Cardiac fibroblast (primary cell): ENCODE measurements around the gene FOXI2.

Experiments
- DNase-seq, 2 donors: peaks; one replicate each; pipeline versions ENCODE4 v3.0.0 to v3.0.0-alpha.2; 2010; ENCODE audit warnings: low read depth in 2 of 2
- H3K4me3 ChIP-seq, 2 donors: replicated peaks in 1 of 2; 1 replicate in 1 of 2; 2 replicates in 1 of 2; pipeline ENCODE4 v1.5.1; 2011; ENCODE audit warnings: low read depth in 2 of 2, low read length in 2 of 2, mild to moderate bottlenecking in 2 of 2, moderate library complexity in 1 of 2
- CTCF ChIP-seq: IDR thresholded peaks from one replicate; pipeline ENCODE4 v1.5.1; 2011; ENCODE audit warnings: low read depth, mild to moderate bottlenecking, low read length, inconsistent platforms

FOXI2 gene

GRCh38 chr10:127736915-127737562, at the start of gene FOXI2:
FOXI2 (plus strand) TSS chr10:127737185; CDS start chr10:127737274, 89 bp downstream.
- H3K4me3 ChIP-seq, result no peak within 1 kb of the TSS
- no peak for DNase-seq
- no peak for TF ChIP-seq CTCF

- TF ChIP-seq CTCF, result no peak
- no peak overlapping the region for H3K4me3 ChIP-seq
- DNase-seq, result no peak
These were observed 49.4 kb upstream of the FOXI2 start for GRCh38 chr10:127687548-127687947.

- no peak overlapping the region for H3K4me3 ChIP-seq
- no peak for DNase-seq
These were observed 46.7 kb upstream of the FOXI2 start for GRCh38 chr10:127690176-127690835.

GRCh38 chr10:127694580-127695193, 42.3 kb upstream of the FOXI2 start:
- no peak overlapping the region for H3K4me3 ChIP-seq
- DNase-seq, result peak in 1 of 2 donors; percentile 4
- TF ChIP-seq CTCF, result peak; percentile 9

More at GRCh38 chr10:127690176-127690835, 46.7 kb upstream of the FOXI2 start:
- no peak for TF ChIP-seq CTCF

- H3K4me3 ChIP-seq, result no peak overlapping the region
- DNase-seq, result no peak
- no peak for TF ChIP-seq CTCF
These were observed 41.6 kb upstream of the FOXI2 start for GRCh38 chr10:127695431-127695830.

- TF ChIP-seq CTCF, result no peak
- DNase-seq, result no peak
- H3K4me3 ChIP-seq, result no peak overlapping the region
These were observed 38.1 kb upstream of the FOXI2 start for GRCh38 chr10:127698886-127699285.
